DND-41 (cell line): Measurements from ENCODE around the gene ARPP19.

Experiments
- ATAC-seq: fragments of 200-7000 bp; cut with Tn5 transposase; 3 replicates; pipeline ENCODE4 v1.9.1; 2021; ENCODE audit warnings: low read depth; ENCODE audit not compliant: insufficient read depth
- DNase-seq: peaks from one replicate; pipeline ENCODE4 v3.0.0-alpha.2; 2020
- H2AFZ ChIP-seq: 2 replicates; pipeline ENCODE4 v1.6.0; 2012; ENCODE audit warnings: low read depth, low read length
- H3K27ac ChIP-seq: 2 replicates; pipeline ENCODE4 v1.5.1; 2012; ENCODE audit warnings: low read length, inconsistent platforms
- H3K27me3 ChIP-seq: fragments of 200-600 bp; sonication (generic); 2 replicates; pipeline ENCODE4 v1.6.0; 2012; ENCODE audit warnings: low read length, mild to moderate bottlenecking, inconsistent platforms; ENCODE audit not compliant: insufficient read depth, poor library complexity
- H3K36me3 ChIP-seq: 2 replicates; pipeline ENCODE4 v1.5.1; 2012; ENCODE audit warnings: low read length, inconsistent platforms; ENCODE audit not compliant: insufficient read depth
- H3K4me1 ChIP-seq: 2 replicates; pipeline ENCODE4 v1.5.1; 2012; ENCODE audit warnings: mild to moderate bottlenecking, low read length; ENCODE audit not compliant: insufficient read depth
- H3K4me2 ChIP-seq: 2 replicates; pipeline ENCODE4 v1.6.0; 2012; ENCODE audit warnings: mild to moderate bottlenecking, moderate library complexity, low read length, inconsistent platforms; ENCODE audit not compliant: insufficient read depth
- H3K4me3 ChIP-seq, 2 experiments: fragments of 200-600 bp in 1 of 2; shearing (Covaris generic) in 1 of 2; 2 replicates each; pipeline ENCODE4 v1.5.1; 2012 to 2016; ENCODE audit warnings: inconsistent platforms in 2 of 2, low read length in 2 of 2, mild to moderate bottlenecking in 2 of 2, low read depth in 1 of 2, moderate library complexity in 1 of 2
- H3K79me2 ChIP-seq: 2 replicates; pipeline ENCODE4 v1.6.0; 2012; ENCODE audit warnings: low read length, inconsistent platforms; ENCODE audit not compliant: insufficient read depth
- H3K9ac ChIP-seq: 2 replicates; pipeline ENCODE4 v1.6.0; 2012; ENCODE audit warnings: low read depth, mild to moderate bottlenecking, inconsistent platforms, low read length, moderate library complexity
- H3K9me3 ChIP-seq: 2 replicates; pipeline ENCODE4 v1.5.1; 2012; ENCODE audit warnings: low read length, moderate library complexity, mild to moderate bottlenecking, inconsistent platforms; ENCODE audit not compliant: insufficient read depth, severe bottlenecking
- H4K20me1 ChIP-seq: 2 replicates; pipeline ENCODE4 v1.6.0; 2012; ENCODE audit warnings: low read length; ENCODE audit not compliant: insufficient read depth
- EZH2 ChIP-seq: IDR thresholded peaks from 3 replicates; pipeline ENCODE4 v1.6.1; 2012; ENCODE audit warnings: borderline replicate concordance, low read depth, mild to moderate bottlenecking, moderate library complexity, low read length, inconsistent platforms; ENCODE audit not compliant: severe bottlenecking
- TF ChIP-seq, protein P1 (sequence below): IDR thresholded peaks from 2 replicates; pipeline ENCODE4 v1.5.1; 2012; ENCODE audit warnings: borderline replicate concordance, low read length, moderate library complexity, mild to moderate bottlenecking; ENCODE audit not compliant: poor library complexity, severe bottlenecking; ENCODE audit errors: extremely low read depth

ARPP19 gene, protein sequence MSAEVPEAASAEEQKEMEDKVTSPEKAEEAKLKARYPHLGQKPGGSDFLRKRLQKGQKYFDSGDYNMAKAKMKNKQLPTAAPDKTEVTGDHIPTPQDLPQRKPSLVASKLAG

DNA sequence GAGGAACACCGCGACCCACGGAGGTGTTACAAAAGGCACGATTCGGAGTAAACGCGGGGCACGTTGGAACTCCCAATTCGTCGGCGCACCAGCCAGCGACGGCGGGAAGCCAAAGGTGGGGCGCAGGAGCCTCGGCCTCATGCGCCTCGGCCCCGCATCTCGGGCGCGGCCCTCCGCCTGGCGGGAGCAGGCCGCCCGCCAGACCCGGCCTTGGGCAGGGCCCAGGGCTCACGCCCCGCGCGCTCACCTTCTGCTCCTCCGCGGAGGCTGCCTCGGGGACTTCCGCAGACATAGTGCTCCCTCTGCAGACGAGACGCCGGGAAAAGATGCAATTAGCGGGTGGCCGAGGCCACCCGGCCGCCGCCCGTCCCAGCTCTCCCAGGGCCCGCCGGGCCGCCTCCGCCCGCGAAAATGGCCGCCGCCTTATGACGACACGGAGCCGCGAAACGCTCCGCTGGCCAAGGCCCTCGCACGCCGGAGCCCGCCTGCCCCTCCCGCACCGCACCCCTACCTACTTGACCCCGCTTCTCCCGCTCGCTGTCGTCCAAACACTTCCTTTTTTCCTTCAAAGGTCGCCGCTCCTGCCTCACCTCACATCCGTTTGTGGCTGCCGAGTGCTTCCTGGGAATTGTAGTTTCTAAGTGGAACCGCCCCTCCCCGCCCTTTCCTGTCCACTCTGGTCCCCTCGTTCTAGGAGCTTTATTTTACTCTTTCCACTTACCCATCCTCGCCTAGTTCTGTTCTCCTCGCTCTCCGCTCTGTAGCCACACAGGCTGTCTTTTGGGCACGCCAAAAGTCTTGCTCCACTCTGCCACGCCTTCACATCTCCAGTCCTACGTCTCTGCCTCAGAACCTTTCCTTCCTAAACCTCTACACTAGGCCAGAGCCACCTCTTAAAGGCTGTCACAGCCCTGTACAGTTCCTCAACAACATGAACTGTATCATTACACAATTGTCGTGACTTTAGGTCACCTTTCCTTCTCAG is at the start of gene ARPP19:
Gene ARPP19, minus strand, starts transcription at position 430 of the 985 bp plus-strand sequence. Its CDS starts 138 bp downstream, at position 292.
- peak within 1 kb of the TSS; percentile 97 for H2AFZ ChIP-seq
- TF ChIP-seq EZH2, result no peak
- TF ChIP-seq, protein P1, sequence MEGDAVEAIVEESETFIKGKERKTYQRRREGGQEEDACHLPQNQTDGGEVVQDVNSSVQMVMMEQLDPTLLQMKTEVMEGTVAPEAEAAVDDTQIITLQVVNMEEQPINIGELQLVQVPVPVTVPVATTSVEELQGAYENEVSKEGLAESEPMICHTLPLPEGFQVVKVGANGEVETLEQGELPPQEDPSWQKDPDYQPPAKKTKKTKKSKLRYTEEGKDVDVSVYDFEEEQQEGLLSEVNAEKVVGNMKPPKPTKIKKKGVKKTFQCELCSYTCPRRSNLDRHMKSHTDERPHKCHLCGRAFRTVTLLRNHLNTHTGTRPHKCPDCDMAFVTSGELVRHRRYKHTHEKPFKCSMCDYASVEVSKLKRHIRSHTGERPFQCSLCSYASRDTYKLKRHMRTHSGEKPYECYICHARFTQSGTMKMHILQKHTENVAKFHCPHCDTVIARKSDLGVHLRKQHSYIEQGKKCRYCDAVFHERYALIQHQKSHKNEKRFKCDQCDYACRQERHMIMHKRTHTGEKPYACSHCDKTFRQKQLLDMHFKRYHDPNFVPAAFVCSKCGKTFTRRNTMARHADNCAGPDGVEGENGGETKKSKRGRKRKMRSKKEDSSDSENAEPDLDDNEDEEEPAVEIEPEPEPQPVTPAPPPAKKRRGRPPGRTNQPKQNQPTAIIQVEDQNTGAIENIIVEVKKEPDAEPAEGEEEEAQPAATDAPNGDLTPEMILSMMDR, result peak; percentile 29

DNA sequence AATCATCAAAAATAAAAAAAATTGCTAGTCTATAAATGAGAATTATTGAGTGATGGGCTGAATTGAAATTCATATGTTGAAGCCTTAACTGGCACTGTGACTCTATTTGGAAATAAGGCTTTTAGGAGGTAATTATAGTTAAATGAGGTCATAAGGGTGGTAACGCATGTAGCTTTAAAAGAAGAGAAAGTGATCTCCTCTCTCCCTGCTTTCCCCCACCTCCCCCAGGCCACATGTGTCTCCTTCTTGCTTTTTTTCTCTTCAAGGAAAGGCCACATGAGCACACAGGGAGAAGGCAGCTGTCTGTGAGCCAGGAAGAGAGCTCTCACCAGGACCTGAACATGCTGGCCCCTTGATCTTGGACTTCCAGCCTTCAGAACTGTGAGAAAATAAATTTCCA is 48.2 kb upstream of the ARPP19 start:
- TF ChIP-seq EZH2, result no peak
- TF ChIP-seq, protein P1, result no peak
- no peak overlapping the region for H3K27ac ChIP-seq
- H3K9ac ChIP-seq, result no peak overlapping the region
- no peaks in the 10 kb centered on the region for H3K4me1 ChIP-seq
- H3K4me2 ChIP-seq, result no peak overlapping the region
- no peaks in the 10 kb centered on the region for H3K27me3 ChIP-seq
- no peaks in the 10 kb centered on the region for H3K79me2 ChIP-seq
- no peaks in the 10 kb centered on the region for H3K9me3 ChIP-seq
- no peak overlapping the region for H2AFZ ChIP-seq
- H4K20me1 ChIP-seq, result no peaks in the 10 kb centered on the region
- no peaks in the 10 kb centered on the region for H3K36me3 ChIP-seq
- DNase-seq, result no peak
- ATAC-seq, result no peak
- no peak overlapping the region for H3K4me3 ChIP-seq

More for the DNA sequence above, at the start of gene ARPP19:
- Histone ChIP-seq H3K27me3 (no peaks in the 10 kb centered on the region), H3K4me3 (peak within 1 kb of the TSS; percentile 99), H4K20me1 (peaks cover 30% of the 10 kb centered on the region), H3K4me2 (peak within 1 kb of the TSS; percentile 94), H3K4me1 (peaks cover 32% of the 10 kb centered on the region), H3K79me2 (peaks cover 48% of the 10 kb centered on the region), H3K9ac (peak within 1 kb of the TSS; percentile 96), H3K27ac (peak within 1 kb of the TSS; percentile 91), H3K9me3 (no peaks in the 10 kb centered on the region), H3K36me3 (peaks cover 10% of the 10 kb centered on the region; the same call in 1 of the 2 replicates)
- DNase-seq (peak; percentile 88), ATAC-seq (peak; percentile 88)

DNA sequence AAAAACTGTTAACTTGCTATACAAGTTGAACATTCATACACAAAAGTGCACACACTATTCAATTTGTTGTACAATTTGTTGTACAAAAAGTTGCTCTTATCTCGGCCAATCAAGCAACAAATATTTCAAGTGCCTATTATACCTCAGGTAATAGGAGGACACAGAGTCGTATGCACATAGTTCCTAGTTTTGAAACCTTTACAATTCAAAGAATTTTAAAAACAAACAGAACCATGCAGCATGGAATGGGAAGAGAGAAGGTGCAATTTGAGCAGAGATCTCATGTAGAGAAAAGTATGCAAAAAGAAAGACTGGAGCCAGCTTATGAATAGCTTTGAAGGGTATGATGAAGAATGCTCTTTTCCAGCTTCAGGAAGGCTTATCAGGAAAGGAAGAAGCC is 46.5 kb upstream of the ARPP19 start:
- Histone ChIP-seq H3K4me1 (no peaks in the 10 kb centered on the region), H3K4me3 (no peak overlapping the region), H3K36me3 (peaks cover 7% of the 10 kb centered on the region; the same call in 1 of the 2 replicates), H3K27ac (no peak overlapping the region), H3K27me3 (no peaks in the 10 kb centered on the region), H4K20me1 (no peaks in the 10 kb centered on the region), H2AFZ (no peak overlapping the region), H3K9me3 (no peaks in the 10 kb centered on the region), H3K4me2 (no peak overlapping the region), H3K79me2 (no peaks in the 10 kb centered on the region), H3K9ac (no peak overlapping the region)
- ATAC-seq, result no peak
- DNase-seq, result no peak
- no peak for TF ChIP-seq EZH2
- TF ChIP-seq, protein P1, result no peak
